ENCODE measurements around the gene PTGIR. TPM values are rescaled to one million over a fixed set of nuclear protein-coding genes. Genes with fewer than 3 reads are reported as not detected.

The PTGIR gene
- total RNA-seq, 1 experiment from 2014 or later, result not detected

- TF ChIP-seq, protein P1, sequence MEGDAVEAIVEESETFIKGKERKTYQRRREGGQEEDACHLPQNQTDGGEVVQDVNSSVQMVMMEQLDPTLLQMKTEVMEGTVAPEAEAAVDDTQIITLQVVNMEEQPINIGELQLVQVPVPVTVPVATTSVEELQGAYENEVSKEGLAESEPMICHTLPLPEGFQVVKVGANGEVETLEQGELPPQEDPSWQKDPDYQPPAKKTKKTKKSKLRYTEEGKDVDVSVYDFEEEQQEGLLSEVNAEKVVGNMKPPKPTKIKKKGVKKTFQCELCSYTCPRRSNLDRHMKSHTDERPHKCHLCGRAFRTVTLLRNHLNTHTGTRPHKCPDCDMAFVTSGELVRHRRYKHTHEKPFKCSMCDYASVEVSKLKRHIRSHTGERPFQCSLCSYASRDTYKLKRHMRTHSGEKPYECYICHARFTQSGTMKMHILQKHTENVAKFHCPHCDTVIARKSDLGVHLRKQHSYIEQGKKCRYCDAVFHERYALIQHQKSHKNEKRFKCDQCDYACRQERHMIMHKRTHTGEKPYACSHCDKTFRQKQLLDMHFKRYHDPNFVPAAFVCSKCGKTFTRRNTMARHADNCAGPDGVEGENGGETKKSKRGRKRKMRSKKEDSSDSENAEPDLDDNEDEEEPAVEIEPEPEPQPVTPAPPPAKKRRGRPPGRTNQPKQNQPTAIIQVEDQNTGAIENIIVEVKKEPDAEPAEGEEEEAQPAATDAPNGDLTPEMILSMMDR (IDR thresholded peaks at IDR 0.05; ENCODE audit: unreplicated experiment), result no peak
- BruUV-seq (replicated peaks), result no TSS peak
- Mint-ChIP-seq H3K36me3 (ENCODE audit: insufficient read depth, unreplicated experiment) (peaks cover 6% of the 10 kb centered on the region), H3K9me3 (ENCODE audit: unreplicated experiment) (no peaks in the 10 kb centered on the region), H3K4me3 (ENCODE audit: unreplicated experiment) (no peak overlapping the region), H3K4me1 (ENCODE audit: insufficient read depth, unreplicated experiment) (no peaks in the 10 kb centered on the region), H3K27ac (ENCODE audit: low read depth, unreplicated experiment) (no peak overlapping the region), H3K27me3 (ENCODE audit: insufficient read depth, unreplicated experiment) (peaks cover 12% of the 10 kb centered on the region)
- no peak for DNase-seq (ENCODE audit: unreplicated experiment)
- intact Hi-C loops (cut with micrococcal nuclease), result no loop called here
- ChIA-PET CTCF (interaction anchor here (1.5 kb wide), 1 partner anchor 33 kb away, joined by 4 read pairs; no protein-coding TSS in a partner anchor), POLR2A (interaction anchor here (1.0 kb wide), 1 partner anchor 46 kb away, joined by 3 read pairs; no protein-coding TSS in a partner anchor)
Measured at GRCh38 chr19:46646402-46646801, 21.5 kb upstream of the PTGIR start.

GRCh38 chr19:46644720-46645119 is 19.8 kb upstream of the PTGIR start:
- ChIA-PET POLR2A (interaction anchor here (1.4 kb wide), 1 partner anchor 13 kb away, joined by 4 read pairs; no protein-coding TSS in a partner anchor), CTCF (interaction anchor here (0.6 to 1.1 kb wide), 3 partner anchors 59 to 571 kb away, joined by 3 to 4 read pairs (median 4); no protein-coding TSS in a partner anchor)
- H3K27ac Mint-ChIP-seq (ENCODE audit: low read depth, unreplicated experiment), result no peak overlapping the region
- no peak for DNase-seq (ENCODE audit: unreplicated experiment)
- H3K4me1 Mint-ChIP-seq (ENCODE audit: insufficient read depth, unreplicated experiment), result no peaks in the 10 kb centered on the region
- no peak overlapping the region for H3K4me3 Mint-ChIP-seq (ENCODE audit: unreplicated experiment)
- intact Hi-C loops (cut with micrococcal nuclease), result no loop called here
- no TSS peak for BruUV-seq (replicated peaks)
- H3K36me3 Mint-ChIP-seq (ENCODE audit: insufficient read depth, unreplicated experiment), result no peaks in the 10 kb centered on the region
- peaks cover 23% of the 10 kb centered on the region for H3K27me3 Mint-ChIP-seq (ENCODE audit: insufficient read depth, unreplicated experiment)
- no peaks in the 10 kb centered on the region for H3K9me3 Mint-ChIP-seq (ENCODE audit: unreplicated experiment)
- TF ChIP-seq, protein P1 (IDR thresholded peaks at IDR 0.05; ENCODE audit: unreplicated experiment), result no peak

- POLR2A ChIA-PET, result no interaction called here
- CTCF ChIA-PET, result interaction anchor here (0.6 to 1.3 kb wide), 3 partner anchors 21 to 351 kb away, joined by 3 to 4 read pairs (median 3); no protein-coding TSS in a partner anchor
- TF ChIP-seq, protein P1 (IDR thresholded peaks at IDR 0.05; ENCODE audit: unreplicated experiment), result no peak
- BruUV-seq (replicated peaks), result no TSS peak
- DNase-seq (ENCODE audit: unreplicated experiment), result no peak
- intact Hi-C loops (cut with micrococcal nuclease), result no loop called here
- Mint-ChIP-seq H3K27me3 (ENCODE audit: insufficient read depth, unreplicated experiment) (peaks cover 11% of the 10 kb centered on the region), H3K9me3 (ENCODE audit: unreplicated experiment) (no peaks in the 10 kb centered on the region), H3K27ac (ENCODE audit: low read depth, unreplicated experiment) (no peak overlapping the region), H3K36me3 (ENCODE audit: insufficient read depth, unreplicated experiment) (no peaks in the 10 kb centered on the region), H3K4me3 (ENCODE audit: unreplicated experiment) (peak overlapping the region; percentile 22), H3K4me1 (ENCODE audit: insufficient read depth, unreplicated experiment) (no peaks in the 10 kb centered on the region)
Measured at GRCh38 chr19:46640656-46641055, 15.8 kb upstream of the PTGIR start.

GRCh38 chr19:46639358-46640182 is 14.7 kb upstream of the PTGIR start:
- TF ChIP-seq, protein P1 (IDR thresholded peaks at IDR 0.05; ENCODE audit: unreplicated experiment), result no peak
- no peaks in the 10 kb centered on the region for H3K4me1 Mint-ChIP-seq (ENCODE audit: insufficient read depth, unreplicated experiment)
- CTCF ChIA-PET, result interaction anchor here (0.6 to 0.9 kb wide), 3 partner anchors 11 to 66 kb away, joined by 3 to 5 read pairs (median 3); no protein-coding TSS in a partner anchor

More at GRCh38 chr19:46639358-46640182, 14.7 kb upstream of the PTGIR start:
- BruUV-seq (replicated peaks), result no TSS peak
- Mint-ChIP-seq H3K27ac (ENCODE audit: low read depth, unreplicated experiment) (no peak overlapping the region), H3K36me3 (ENCODE audit: insufficient read depth, unreplicated experiment) (no peaks in the 10 kb centered on the region), H3K4me3 (ENCODE audit: unreplicated experiment) (no peak overlapping the region), H3K9me3 (ENCODE audit: unreplicated experiment) (no peaks in the 10 kb centered on the region), H3K27me3 (ENCODE audit: insufficient read depth, unreplicated experiment) (peaks cover 11% of the 10 kb centered on the region)
- POLR2A ChIA-PET, result interaction anchor here (0.9 kb wide), 1 partner anchor 10 kb away, joined by 6 read pairs; no protein-coding TSS in a partner anchor
- no peak for DNase-seq (ENCODE audit: unreplicated experiment)
- intact Hi-C loops (cut with micrococcal nuclease), result no loop called here
